22Rv1 (cell line): ENCODE results near the gene PANX1.
"Not testable (repeated sequence)": the region's sequence is repeated elsewhere in the genome, so short reads cannot be mapped to it uniquely, and the experiment has no call there.

Source experiments
- H3K27ac ChIP-seq: fragments of 450-650 bp; 2 replicates; pipeline ENCODE4 v1.5.1; 2017
- ZFX ChIP-seq: fragments of 450-650 bp; IDR thresholded peaks from 2 replicates; pipeline ENCODE4 v1.6.1; 2017; ENCODE audit warnings: antibody characterized with exemption, borderline replicate concordance
- TF ChIP-seq, protein P1 (sequence below): fragments of 450-650 bp; IDR thresholded peaks from 2 replicates; pipeline ENCODE4 v1.5.1; 2017; ENCODE audit warnings: mild to moderate bottlenecking

The PANX1 gene

GRCh38 chr11:94117197-94117574 is 11.5 kb upstream of the PANX1 start:
- H3K27ac ChIP-seq = no peak overlapping the region
- TF ChIP-seq, protein P1, sequence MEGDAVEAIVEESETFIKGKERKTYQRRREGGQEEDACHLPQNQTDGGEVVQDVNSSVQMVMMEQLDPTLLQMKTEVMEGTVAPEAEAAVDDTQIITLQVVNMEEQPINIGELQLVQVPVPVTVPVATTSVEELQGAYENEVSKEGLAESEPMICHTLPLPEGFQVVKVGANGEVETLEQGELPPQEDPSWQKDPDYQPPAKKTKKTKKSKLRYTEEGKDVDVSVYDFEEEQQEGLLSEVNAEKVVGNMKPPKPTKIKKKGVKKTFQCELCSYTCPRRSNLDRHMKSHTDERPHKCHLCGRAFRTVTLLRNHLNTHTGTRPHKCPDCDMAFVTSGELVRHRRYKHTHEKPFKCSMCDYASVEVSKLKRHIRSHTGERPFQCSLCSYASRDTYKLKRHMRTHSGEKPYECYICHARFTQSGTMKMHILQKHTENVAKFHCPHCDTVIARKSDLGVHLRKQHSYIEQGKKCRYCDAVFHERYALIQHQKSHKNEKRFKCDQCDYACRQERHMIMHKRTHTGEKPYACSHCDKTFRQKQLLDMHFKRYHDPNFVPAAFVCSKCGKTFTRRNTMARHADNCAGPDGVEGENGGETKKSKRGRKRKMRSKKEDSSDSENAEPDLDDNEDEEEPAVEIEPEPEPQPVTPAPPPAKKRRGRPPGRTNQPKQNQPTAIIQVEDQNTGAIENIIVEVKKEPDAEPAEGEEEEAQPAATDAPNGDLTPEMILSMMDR = no peak
- TF ChIP-seq ZFX = no peak

GRCh38 chr11:94117871-94118270 is 10.8 kb upstream of the PANX1 start:
- H3K27ac ChIP-seq = no peak overlapping the region
- no peak for TF ChIP-seq ZFX
- TF ChIP-seq, protein P1 = no peak

DNA sequence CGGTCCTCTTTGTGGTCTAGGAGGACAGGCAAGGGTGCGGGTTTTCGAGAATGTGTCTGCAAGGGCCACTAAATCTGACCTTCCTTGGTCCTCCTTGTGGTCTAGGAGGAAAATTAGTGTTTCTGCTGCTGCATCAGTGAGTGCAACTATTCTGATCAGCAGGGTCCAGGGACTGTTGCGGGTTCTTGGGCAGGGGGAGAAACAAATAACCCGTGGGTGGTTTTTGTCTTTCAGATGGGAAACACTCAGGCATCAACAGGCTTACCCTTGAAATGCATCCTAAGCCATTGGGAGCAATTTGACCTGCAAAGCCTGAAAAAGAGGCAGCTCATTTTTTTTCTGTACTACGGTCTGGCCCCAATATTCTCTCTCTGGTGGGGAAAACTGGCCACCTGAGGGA is 9.0 kb upstream of the PANX1 start:
- H3K27ac ChIP-seq = not testable (repeated sequence)

DNA sequence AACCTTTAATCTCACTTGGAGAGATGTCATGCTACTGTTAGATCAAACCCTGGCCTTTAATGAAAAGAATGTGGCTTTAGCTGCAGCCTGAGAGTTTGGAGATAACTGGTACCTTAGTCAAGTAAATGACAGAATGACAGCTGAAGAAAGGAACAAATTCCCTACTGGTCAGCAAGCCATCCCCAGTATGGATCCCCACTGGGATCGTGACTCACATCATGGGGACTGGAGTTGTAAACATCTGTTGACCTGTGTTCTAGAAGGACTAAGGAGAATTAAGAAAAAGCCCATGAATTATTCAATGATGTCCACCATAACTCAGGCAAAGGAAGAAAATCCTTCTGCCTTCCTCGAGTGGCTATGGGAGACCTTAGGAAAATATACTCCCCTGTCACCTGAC is 8.1 kb upstream of the PANX1 start:
- H3K27ac ChIP-seq = not testable (repeated sequence)

DNA sequence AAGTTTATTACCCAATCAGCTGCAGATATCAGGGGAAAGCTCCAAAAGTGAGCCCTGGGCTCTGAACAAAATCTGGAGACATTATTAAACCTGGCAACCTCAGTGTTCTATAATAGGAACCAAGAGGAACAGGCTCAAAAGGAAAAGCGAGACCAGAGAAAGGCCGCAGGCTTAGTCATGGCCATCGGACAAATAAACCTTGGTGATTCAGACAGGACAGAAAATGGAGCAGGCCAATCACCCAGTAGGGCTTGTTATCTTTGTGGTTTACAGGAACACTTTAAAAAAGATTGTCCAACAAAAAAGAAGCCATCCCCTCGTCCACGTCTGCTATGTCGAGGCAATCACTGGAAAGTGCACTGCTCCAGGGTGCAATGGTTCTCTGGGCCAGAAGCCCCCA is 7.7 kb upstream of the PANX1 start:
- TF ChIP-seq, protein P1 = no peak
- no peak overlapping the region for H3K27ac ChIP-seq

- no peak overlapping the region for H3K27ac ChIP-seq
- TF ChIP-seq, protein P1 = no peak
- no peak for TF ChIP-seq ZFX
These were observed 3.1 kb upstream of the PANX1 start for GRCh38 chr11:94125407-94126115.

- TF ChIP-seq ZFX = no peak
- TF ChIP-seq, protein P1 = no peak
- peak overlapping the region; percentile 89 for H3K27ac ChIP-seq
These were observed 1.0 kb upstream of the PANX1 start for GRCh38 chr11:94127638-94128037.

DNA sequence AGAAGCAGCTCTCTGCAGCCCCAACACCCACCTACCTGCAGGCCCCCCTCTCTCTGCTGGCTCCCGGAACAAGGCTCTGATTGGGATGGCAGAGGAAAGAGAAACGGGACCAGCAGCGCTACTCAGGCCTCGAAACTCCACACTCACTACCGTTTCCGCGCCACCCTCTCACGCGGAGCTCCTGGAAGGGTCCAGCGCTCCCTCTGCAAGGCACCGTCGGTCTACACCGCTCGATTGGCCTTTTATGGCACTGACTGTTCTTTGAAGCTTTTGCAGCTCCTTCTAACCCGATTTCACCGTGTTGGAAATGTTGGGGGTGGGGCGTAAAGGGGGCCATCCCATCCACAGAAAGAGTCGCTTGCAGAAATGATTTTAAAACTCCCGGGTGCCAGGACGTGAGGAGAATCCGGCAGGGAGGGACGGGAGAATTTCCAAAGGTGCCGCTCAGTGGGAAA is 323 bp upstream of the PANX1 start:
- peak overlapping the region; percentile 89 for H3K27ac ChIP-seq
- no peak for TF ChIP-seq ZFX

GRCh38 chr11:94129512-94130297 is 1.1 kb downstream of the PANX1 start:
- peak overlapping the region; percentile 89 for H3K27ac ChIP-seq
- TF ChIP-seq, protein P1 = no peak
- TF ChIP-seq ZFX = no peak
